Gastrocnemius medialis (tissue), 4 donors: Measurements from ENCODE around the gene VWC2. TPM values are rescaled to one million over a fixed set of nuclear protein-coding genes. Genes with fewer than 3 reads are reported as not detected.

Source experiments
- ATAC-seq, 2 donors: fragments of 150-250 bp; one replicate each; pipeline ENCODE4 v1.9.1; 2016
- DNase-seq, 2 donors: peaks; one replicate each; pipeline ENCODE4 v3.0.0-alpha.2; 2019
- H3K27ac ChIP-seq, 4 donors: fragments of 200-600 bp; sonication (generic); 1 replicate in 1 of 4; 2 replicates in 3 of 4; pipeline ENCODE4 v1.5.1; 2016 to 2018; ENCODE audit warnings: mild to moderate bottlenecking in 2 of 4, moderate library complexity in 1 of 4
- H3K27me3 ChIP-seq, 3 donors: fragments of 200-600 bp; sonication (generic) in 2 of 3; 1 replicate in 1 of 3; 2 replicates in 2 of 3; pipeline versions ENCODE4 v1.5.1 to v1.6.0; 2016 to 2019; ENCODE audit warnings: mild to moderate bottlenecking in 1 of 3, moderate library complexity in 1 of 3
- H3K36me3 ChIP-seq, 2 donors: fragments of 200-600 bp; sonication (generic) in 1 of 2; one replicate each; pipeline ENCODE4 v1.5.1; 2017 to 2018
- H3K4me1 ChIP-seq, 2 donors: fragments of 200-600 bp; sonication (generic) in 1 of 2; one replicate each; pipeline ENCODE4 v1.5.1; 2016 to 2017; ENCODE audit warnings: mild to moderate bottlenecking in 2 of 2
- H3K4me3 ChIP-seq, 4 donors: fragments of 200-600 bp; sonication (generic) in 3 of 4; 1 replicate in 1 of 4; 2 replicates in 3 of 4; pipeline ENCODE4 v1.5.1; 2016 to 2019; ENCODE audit warnings: mild to moderate bottlenecking in 2 of 4
- H3K9me3 ChIP-seq, 3 donors: fragments of 200-600 bp; sonication (generic) in 2 of 3; 1 replicate in 1 of 3; 2 replicates in 2 of 3; pipeline ENCODE4 v1.5.1; 2016 to 2019
- CTCF ChIP-seq, 5 experiments: fragments of 450-650 bp in 3 of 5; fragments of 200-600 bp in 2 of 5; sonication (generic) in 2 of 5; IDR thresholded peaks in 4 of 5; conservative IDR thresholded peaks in 1 of 5; 1 replicate in 4 of 5; 2 replicates in 1 of 5; pipeline ENCODE4 v1.5.1; 2016 to 2019; ENCODE audit warnings: antibody characterized with exemption in 5 of 5, mild to moderate bottlenecking in 3 of 5, moderate library complexity in 3 of 5
- POLR2A ChIP-seq, 2 donors: fragments of 450-650 bp; IDR thresholded peaks; one replicate each; pipeline ENCODE4 v1.6.1; 2017; ENCODE audit warnings: antibody characterized with exemption in 2 of 2, mild to moderate bottlenecking in 2 of 2, moderate library complexity in 2 of 2
- in situ Hi-C, 4 donors: fragments of 200-750 bp; cut with MboI; loops; one replicate each; pipeline versions ENCODE4 v1.15.0 to v1.8.0; 2017; ENCODE audit warnings: low sequenced_read_pairs in 4 of 4
- intact Hi-C: fragments of 100-400 bp; cut with DNase I; formaldehyde crosslinking; loops from one replicate; pipeline ENCODE4 v1.15.1; 2023; ENCODE audit warnings: low total_unique reads
- total RNA-seq, 4 donors: library from RNA; depleted of rRNA; stranded (reverse); fragments of >200 nt; gene quantifications; one replicate each; pipeline versions ENCODE4 v1.1.0 to v1.2.3, GENCODE V29; 2016

VWC2 gene
- total RNA-seq, 4 donors from 2014 or later, result not detected

DNA sequence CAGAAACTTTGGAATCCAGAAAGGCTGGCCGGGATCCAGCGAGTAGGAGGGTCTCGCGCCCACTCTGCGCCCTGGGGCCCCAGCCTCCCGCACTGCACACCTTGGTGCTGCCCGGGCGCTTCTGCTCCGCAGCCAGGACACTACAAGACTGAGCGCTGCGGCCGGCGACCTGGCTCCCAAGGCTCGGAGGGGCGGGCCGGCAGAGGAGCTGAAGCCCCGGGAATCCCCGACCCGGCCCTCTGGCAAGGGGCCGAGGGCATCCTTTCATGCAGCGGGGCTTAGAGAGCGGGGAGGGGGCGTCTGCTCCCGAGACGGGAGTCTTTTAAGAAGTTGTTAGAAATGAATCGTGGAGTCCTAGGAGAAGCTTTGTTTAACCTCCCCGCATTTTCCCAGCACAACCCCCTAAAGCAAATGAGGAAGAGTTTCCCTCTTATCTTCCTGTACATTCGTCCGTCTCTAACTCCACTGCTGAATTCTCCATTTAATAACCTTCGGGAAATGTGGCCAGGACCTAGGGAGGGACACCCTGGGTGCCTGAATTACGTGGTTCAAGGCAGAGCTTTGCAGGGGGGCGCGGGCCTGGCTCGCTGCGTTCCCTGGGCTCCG, 1.1 kb downstream of the VWC2 start:
- no peaks in the 10 kb centered on the region for H3K9me3 ChIP-seq
- in situ Hi-C loops, result no loop called here
- no peak for TF ChIP-seq CTCF (IDR thresholded peaks at IDR 0.05 in 4 of 5, conservative IDR thresholded peaks at IDR 0.05 in 1 of 5)
- no peak for TF ChIP-seq POLR2A (IDR thresholded peaks at IDR 0.05)
- no peak for ATAC-seq
- intact Hi-C loops, result no loop called here
- DNase-seq, result no peak
- no peaks in the 10 kb centered on the region for H3K36me3 ChIP-seq
- peaks cover 3 to 6% of the 10 kb centered on the region in 2 donors for H3K4me1 ChIP-seq
- H3K4me3 ChIP-seq, result peak overlapping the region; percentile 43 to 51 (median 43)
- peaks cover 27 to 42% (median 39%) of the 10 kb centered on the region in 3 donors for H3K27me3 ChIP-seq
- no peak overlapping the region for H3K27ac ChIP-seq

DNA sequence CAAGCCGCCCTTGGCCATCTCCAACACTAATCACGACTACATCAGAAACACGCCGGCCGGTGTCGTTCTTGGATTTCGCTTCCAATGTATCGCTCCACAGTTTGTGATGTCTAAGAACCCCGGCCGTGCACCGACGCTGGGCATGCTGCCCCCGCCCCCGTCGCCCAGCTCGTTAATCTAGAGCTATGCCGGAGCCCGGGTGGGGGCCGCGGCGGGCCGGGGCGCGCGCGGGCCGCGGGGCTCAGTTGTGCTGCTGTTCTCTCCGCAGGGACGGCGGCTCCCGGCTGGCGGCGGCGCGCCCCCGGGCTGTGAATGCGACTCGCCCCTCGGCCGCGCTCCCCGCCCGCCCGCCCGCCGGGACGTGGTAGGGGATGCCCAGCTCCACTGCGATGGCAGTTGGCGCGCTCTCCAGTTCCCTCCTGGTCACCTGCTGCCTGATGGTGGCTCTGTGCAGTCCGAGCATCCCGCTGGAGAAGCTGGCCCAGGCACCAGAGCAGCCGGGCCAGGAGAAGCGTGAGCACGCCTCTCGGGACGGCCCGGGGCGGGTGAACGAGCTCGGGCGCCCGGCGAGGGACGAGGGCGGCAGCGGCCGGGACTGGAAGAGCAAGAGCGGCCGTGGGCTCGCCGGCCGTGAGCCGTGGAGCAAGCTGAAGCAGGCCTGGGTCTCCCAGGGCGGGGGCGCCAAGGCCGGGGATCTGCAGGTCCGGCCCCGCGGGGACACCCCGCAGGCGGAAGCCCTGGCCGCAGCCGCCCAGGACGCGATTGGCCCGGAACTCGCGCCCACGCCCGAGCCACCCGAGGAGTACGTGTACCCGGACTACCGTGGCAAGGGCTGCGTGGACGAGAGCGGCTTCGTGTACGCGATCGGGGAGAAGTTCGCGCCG, 1.9 kb downstream of the VWC2 start:
- H3K4me3 ChIP-seq, result peak overlapping the region; percentile 43 to 51 (median 43)
- H3K36me3 ChIP-seq, result no peaks in the 10 kb centered on the region
- TF ChIP-seq CTCF (IDR thresholded peaks at IDR 0.05 in 4 of 5, conservative IDR thresholded peaks at IDR 0.05 in 1 of 5) (no peak), POLR2A (IDR thresholded peaks at IDR 0.05) (no peak)
- DNase-seq (no peak), ATAC-seq (no peak)
- no peak overlapping the region for H3K27ac ChIP-seq
- peaks cover 3 to 6% of the 10 kb centered on the region in 2 donors for H3K4me1 ChIP-seq
- in situ Hi-C loops, result no loop called here
- intact Hi-C loops, result no loop called here
- peaks cover 27 to 42% (median 39%) of the 10 kb centered on the region in 3 donors for H3K27me3 ChIP-seq
- no peaks in the 10 kb centered on the region for H3K9me3 ChIP-seq

DNA sequence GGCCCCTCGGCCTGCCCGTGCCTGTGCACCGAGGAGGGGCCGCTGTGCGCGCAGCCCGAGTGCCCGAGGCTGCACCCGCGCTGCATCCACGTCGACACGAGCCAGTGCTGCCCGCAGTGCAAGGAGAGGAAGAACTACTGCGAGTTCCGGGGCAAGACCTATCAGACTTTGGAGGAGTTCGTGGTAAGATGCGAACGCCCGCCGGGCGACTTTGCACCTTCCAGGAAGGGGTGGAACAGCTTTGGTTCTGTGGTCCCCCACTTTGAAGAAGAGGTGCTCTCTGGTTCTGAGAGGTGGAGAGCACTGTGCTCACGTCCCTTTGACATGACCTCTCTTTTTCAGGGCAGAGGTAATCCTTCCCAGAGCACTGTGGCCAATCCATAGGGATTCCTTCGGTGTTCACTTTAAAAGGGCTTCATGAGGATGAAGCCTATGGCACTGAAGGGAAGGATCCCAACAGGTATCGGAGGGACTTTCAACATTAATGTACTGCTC, 2.6 kb downstream of the VWC2 start:
- peak overlapping the region; percentile 32 to 51 (median 40) for H3K4me3 ChIP-seq
- H3K27ac ChIP-seq, result no peak overlapping the region
- ATAC-seq (no peak), DNase-seq (no peak)
- peaks cover 27 to 42% (median 39%) of the 10 kb centered on the region in 3 donors for H3K27me3 ChIP-seq
- in situ Hi-C loops, result no loop called here
- H3K9me3 ChIP-seq, result no peaks in the 10 kb centered on the region
- H3K36me3 ChIP-seq, result no peaks in the 10 kb centered on the region
- intact Hi-C loops, result no loop called here
- no peak for TF ChIP-seq CTCF (IDR thresholded peaks at IDR 0.05 in 4 of 5, conservative IDR thresholded peaks at IDR 0.05 in 1 of 5)
- TF ChIP-seq POLR2A (IDR thresholded peaks at IDR 0.05), result no peak
- peaks cover 3 to 6% of the 10 kb centered on the region in 2 donors for H3K4me1 ChIP-seq

DNA sequence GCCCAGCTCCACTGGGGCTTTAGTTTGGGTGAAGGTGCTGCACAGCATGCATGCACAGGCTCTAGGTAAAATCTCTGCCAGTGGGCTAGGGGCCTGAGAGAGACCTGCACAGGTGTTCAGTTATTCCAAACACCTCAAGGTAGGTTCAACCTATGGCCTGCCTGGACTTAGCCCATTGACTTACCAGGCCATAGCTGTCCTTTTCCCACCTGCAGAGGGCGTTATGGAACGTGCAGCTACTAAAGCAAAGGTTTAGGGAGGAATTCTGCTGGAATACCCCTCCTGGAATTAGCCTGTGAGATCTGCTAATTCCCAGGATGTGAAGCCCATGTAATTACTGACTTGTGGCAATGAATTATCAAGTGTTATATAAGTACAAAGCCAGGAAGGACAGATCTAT, 3.6 kb downstream of the VWC2 start:
- H3K4me1 ChIP-seq, result peaks cover 3 to 6% of the 10 kb centered on the region in 2 donors
- H3K27me3 ChIP-seq, result peaks cover 27 to 38% (median 37%) of the 10 kb centered on the region in 3 donors
- in situ Hi-C loops (no loop called here), intact Hi-C loops (no loop called here)
- no peak for DNase-seq
- H3K9me3 ChIP-seq, result no peaks in the 10 kb centered on the region
- no peak overlapping the region for H3K4me3 ChIP-seq
- TF ChIP-seq CTCF (IDR thresholded peaks at IDR 0.05 in 4 of 5, conservative IDR thresholded peaks at IDR 0.05 in 1 of 5) (no peak), POLR2A (IDR thresholded peaks at IDR 0.05) (no peak)
- H3K27ac ChIP-seq, result no peak overlapping the region
- no peak for ATAC-seq
- H3K36me3 ChIP-seq, result no peaks in the 10 kb centered on the region
